WTC11 (cell line): Measurements from ENCODE around the gene TEX19. TPM values are rescaled to one million over a fixed set of nuclear protein-coding genes. Genes with fewer than 3 reads are reported as not detected.

Source experiments
- ATAC-seq: fragments of 200-7000 bp; cut with Tn5 transposase; 2 replicates; pipeline ENCODE4 v1.10.0; 2021; ENCODE audit warnings: mild to moderate bottlenecking, moderate library complexity
- CTCF ChIA-PET: fragments of 300-600 bp; sonication (Branson Sonifier 250); formaldehyde crosslinking; loops from one replicate; lab custom pipeline; 2021; ENCODE audit warnings: antibody characterized with exemption; lab: Charles Lee
- POLR2A ChIA-PET: fragments of 350-600 bp; sonication (Branson Sonifier 250); formaldehyde crosslinking; loops from one replicate; lab custom pipeline; 2021; ENCODE audit warnings: antibody characterized with exemption; lab: Charles Lee
- DNase-seq: peaks from one replicate; pipeline ENCODE4 v3.0.0; 2021; ENCODE audit warnings: low spot score
- H3K27ac Mint-ChIP-seq: 2 replicates; pipeline ENCODE4 v1.8.0; 2021; ENCODE audit warnings: mixed read lengths
- H3K27me3 Mint-ChIP-seq: 2 replicates; pipeline ENCODE4 v1.8.0; 2021; ENCODE audit warnings: low read depth, mild to moderate bottlenecking, moderate library complexity, mixed read lengths
- H3K36me3 Mint-ChIP-seq: 2 replicates; pipeline ENCODE4 v1.8.0; 2021; ENCODE audit warnings: mixed read lengths
- H3K4me1 Mint-ChIP-seq: 2 replicates; pipeline ENCODE4 v1.8.0; 2022; ENCODE audit warnings: mixed read lengths
- H3K4me3 Mint-ChIP-seq: 2 replicates; pipeline ENCODE4 v1.8.0; 2021; ENCODE audit warnings: mild to moderate bottlenecking, moderate library complexity, mixed read lengths
- H3K9me3 Mint-ChIP-seq: 2 replicates; pipeline ENCODE4 v1.8.0; 2021; ENCODE audit warnings: mixed read lengths
- ELF4 ChIP-seq: sonication (generic); formaldehyde crosslinking; IDR thresholded peaks from 2 replicates; pipeline ENCODE4 v1.8.1; 2022; ENCODE audit warnings: low read depth, mild to moderate bottlenecking, moderate library complexity, missing genetic modification reagents
- IRF2 ChIP-seq: sonication (generic); formaldehyde crosslinking; IDR thresholded peaks from 2 replicates; pipeline ENCODE4 v1.8.0; 2022; ENCODE audit warnings: low read depth, missing genetic modification reagents, borderline replicate concordance
- JAZF1 ChIP-seq: fragments of 250-450 bp; sonication (Bioruptor Pico); IDR thresholded peaks from 2 replicates; pipeline ENCODE4 v1.9.0; 2021; ENCODE audit warnings: moderate library complexity, mild to moderate bottlenecking, inconsistent platforms
- MYBL2 ChIP-seq: sonication (generic); formaldehyde crosslinking; IDR thresholded peaks from 2 replicates; pipeline ENCODE4 v1.8.1; 2023; ENCODE audit warnings: mild to moderate bottlenecking, moderate library complexity, missing genetic modification reagents
- NFATC4 ChIP-seq: fragments of 250-450 bp; sonication (Bioruptor Pico); IDR thresholded peaks from 2 replicates; pipeline ENCODE4 v1.9.0; 2021; ENCODE audit warnings: mild to moderate bottlenecking
- NR2C2 ChIP-seq: sonication (generic); formaldehyde crosslinking; IDR thresholded peaks from 2 replicates; pipeline ENCODE4 v1.8.0; 2022; ENCODE audit warnings: mild to moderate bottlenecking, missing genetic modification reagents
- TCF7 ChIP-seq: sonication (generic); formaldehyde crosslinking; IDR thresholded peaks from 2 replicates; pipeline ENCODE4 v1.8.0; 2022; ENCODE audit warnings: mild to moderate bottlenecking, low read depth, missing genetic modification reagents, moderate library complexity
- TEAD1 ChIP-seq: sonication (generic); formaldehyde crosslinking; IDR thresholded peaks from 2 replicates; pipeline ENCODE4 v1.8.0; 2022; ENCODE audit warnings: mild to moderate bottlenecking, missing genetic modification reagents
- ZNF138 ChIP-seq: sonication (generic); formaldehyde crosslinking; conservative IDR thresholded peaks from 2 replicates; pipeline ENCODE4 v1.8.1; 2022; ENCODE audit warnings: mild to moderate bottlenecking, moderate library complexity, missing genetic modification reagents
- ZNF232 ChIP-seq: sonication (generic); formaldehyde crosslinking; IDR thresholded peaks from 2 replicates; pipeline ENCODE4 v1.8.0; 2022; ENCODE audit warnings: mild to moderate bottlenecking, missing genetic modification reagents
- ZNF317 ChIP-seq: sonication (generic); formaldehyde crosslinking; IDR thresholded peaks from 2 replicates; pipeline ENCODE4 v1.8.1; 2023; ENCODE audit warnings: low read depth, mild to moderate bottlenecking, moderate library complexity, missing genetic modification reagents, borderline replicate concordance
- ZNF396 ChIP-seq: fragments of 250-450 bp; sonication (Bioruptor Pico); IDR thresholded peaks from 2 replicates; pipeline ENCODE4 v1.8.0; 2021; ENCODE audit warnings: mild to moderate bottlenecking, moderate library complexity, borderline replicate concordance
- total RNA-seq: library from RNA; stranded (reverse); gene quantifications from 3 replicates; pipeline ENCODE4 v1.2.3, GENCODE V29; 2021
- TF ChIP-seq, protein P1 (sequence below): fragments of 250-450 bp; sonication (Bioruptor Pico); IDR thresholded peaks from 2 replicates; pipeline ENCODE4 v1.8.0; 2021; ENCODE audit warnings: mild to moderate bottlenecking
- TF ChIP-seq, protein P2 (sequence below): sonication (generic); formaldehyde crosslinking; conservative IDR thresholded peaks from 2 replicates; pipeline ENCODE4 v1.8.1; 2023; ENCODE audit warnings: mild to moderate bottlenecking, low read depth, missing genetic modification reagents, moderate library complexity
- TF ChIP-seq, protein P3 (sequence below): fragments of 250-450 bp; sonication (Bioruptor Pico); IDR thresholded peaks from 2 replicates; pipeline ENCODE4 v1.9.0; 2021; ENCODE audit warnings: mild to moderate bottlenecking
- TF ChIP-seq, protein P4 (sequence below): fragments of 250-450 bp; sonication (Bioruptor Pico); IDR thresholded peaks from 2 replicates; pipeline ENCODE4 v1.9.0; 2021; ENCODE audit warnings: moderate library complexity, mild to moderate bottlenecking, inconsistent platforms, borderline replicate concordance
- TF ChIP-seq, protein P5 (sequence below): sonication (generic); formaldehyde crosslinking; IDR thresholded peaks from 2 replicates; pipeline ENCODE4 v1.8.0; 2023; ENCODE audit warnings: missing genetic modification reagents
- TF ChIP-seq, protein P6 (sequence below): sonication (generic); formaldehyde crosslinking; IDR thresholded peaks from 2 replicates; pipeline ENCODE4 v1.8.1; 2023; ENCODE audit warnings: mild to moderate bottlenecking, missing genetic modification reagents
- TF ChIP-seq, protein P7 (sequence below): fragments of 250-450 bp; sonication (Bioruptor Pico); IDR thresholded peaks from 2 replicates; pipeline ENCODE4 v2.1.2; 2022; ENCODE audit warnings: mild to moderate bottlenecking, moderate library complexity

Gene TEX19
- total RNA-seq, 1 experiment from 2014 or later, result 1.4 TPM

DNA sequence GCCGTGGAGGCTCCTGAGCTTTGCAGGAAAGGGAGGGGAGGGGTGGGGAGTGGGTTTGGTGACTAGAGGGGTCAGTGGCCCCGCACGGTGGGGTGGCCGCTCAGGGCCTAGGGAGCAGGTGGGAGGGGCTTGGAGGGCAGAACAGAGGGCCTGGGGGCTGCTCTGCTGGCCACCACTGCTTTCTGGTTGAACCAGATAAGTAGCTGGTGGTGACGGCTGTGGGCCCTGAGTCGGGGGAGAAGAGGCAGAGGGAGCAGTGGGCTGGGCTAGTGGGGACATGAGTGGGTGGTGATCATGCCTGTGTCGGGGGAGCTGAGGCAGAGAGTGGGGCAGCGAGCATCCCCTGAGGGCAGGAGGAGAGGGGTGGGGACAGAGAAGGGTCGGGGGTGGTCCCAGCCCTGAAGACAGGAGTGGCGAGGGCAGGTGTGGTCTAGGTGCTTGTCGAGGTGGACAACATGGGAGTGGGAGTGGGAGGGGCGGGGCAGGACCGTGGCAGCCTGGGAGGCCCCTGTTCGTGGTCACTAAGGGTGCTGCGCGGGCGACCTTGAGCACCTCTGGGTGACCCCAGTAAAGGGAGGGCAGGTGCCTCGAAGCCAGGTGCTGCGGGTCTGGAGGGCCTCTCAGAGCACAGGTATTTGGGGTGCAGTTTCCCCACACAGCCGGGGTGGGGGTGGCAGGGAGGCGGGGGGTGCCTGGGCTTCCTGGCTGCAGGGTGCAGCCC, 35.4 kb upstream of the TEX19 start:
- ATAC-seq, result no peak
- H3K4me3 Mint-ChIP-seq, result no peak overlapping the region
- H3K27me3 Mint-ChIP-seq, result no peaks in the 10 kb centered on the region; the same call in 1 of the 2 replicates
- H3K9me3 Mint-ChIP-seq, result no peaks in the 10 kb centered on the region
- no peak overlapping the region for H3K27ac Mint-ChIP-seq
- H3K36me3 Mint-ChIP-seq, result no peaks in the 10 kb centered on the region
- ChIA-PET POLR2A (no interaction called here), CTCF (interaction anchor here (0.6 to 1.6 kb wide), 3 partner anchors 23 to 198 kb away, joined by 3 to 6 read pairs (median 4); no protein-coding TSS in a partner anchor)
- no peak for DNase-seq
- no peak for TF ChIP-seq ELF4 (CRISPR knock-in tag)
- TF ChIP-seq, all 79 proteins: peak for 0
- peaks cover 7% of the 10 kb centered on the region for H3K4me1 Mint-ChIP-seq

DNA sequence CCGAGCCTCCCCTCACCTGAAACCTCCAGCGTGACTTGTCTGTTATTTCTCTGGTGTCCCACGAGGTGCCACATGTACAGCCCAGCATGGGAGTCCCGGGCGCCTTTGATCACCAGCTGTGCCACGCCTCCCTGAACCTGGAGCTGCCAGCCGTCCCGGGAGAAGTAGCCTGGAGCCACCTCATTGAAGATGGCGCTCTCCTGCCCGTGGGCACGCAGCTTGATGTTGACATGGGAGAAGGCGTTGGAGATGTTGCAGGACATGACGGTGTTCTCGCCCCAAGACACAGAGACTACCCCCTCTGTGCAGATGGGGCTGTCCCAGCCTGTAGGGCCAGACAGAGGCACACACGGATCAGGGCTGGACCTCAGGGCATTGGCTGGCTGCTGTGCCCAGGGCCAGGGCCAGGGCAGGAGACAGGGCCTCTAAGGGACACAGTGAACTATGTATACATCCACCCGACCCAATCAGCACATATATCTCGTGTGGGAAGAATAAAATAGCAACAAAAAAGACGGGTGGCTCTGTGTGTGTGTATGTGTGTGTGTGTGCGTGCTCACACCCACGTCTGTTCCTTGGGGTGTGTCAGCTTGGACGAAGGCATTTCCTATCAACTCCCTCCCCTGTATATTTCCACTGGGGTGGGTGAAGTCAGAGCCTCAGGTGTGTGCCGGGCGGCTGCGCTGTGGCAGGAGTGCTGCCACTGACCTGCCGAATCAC, 34.3 kb upstream of the TEX19 start:
- peaks cover 7% of the 10 kb centered on the region for H3K4me1 Mint-ChIP-seq
- no peaks in the 10 kb centered on the region for H3K36me3 Mint-ChIP-seq
- H3K27ac Mint-ChIP-seq, result no peak overlapping the region
- H3K4me3 Mint-ChIP-seq, result no peak overlapping the region
- H3K27me3 Mint-ChIP-seq, result no peaks in the 10 kb centered on the region; the same call in 1 of the 2 replicates
- ChIA-PET POLR2A (no interaction called here), CTCF (interaction anchor here (1.0 to 1.9 kb wide), 4 partner anchors 24 to 119 kb away, joined by 3 to 5 read pairs (median 4); no protein-coding TSS in a partner anchor)
- no peaks in the 10 kb centered on the region for H3K9me3 Mint-ChIP-seq
- DNase-seq (no peak), ATAC-seq (no peak)
- TF ChIP-seq JAZF1 (CRISPR knock-in tag), result no peak
- no peak for TF ChIP-seq ZNF396 (CRISPR knock-in tag)
- TF ChIP-seq TEAD1 (CRISPR knock-in tag), result no peak
- TF ChIP-seq, protein P1, sequence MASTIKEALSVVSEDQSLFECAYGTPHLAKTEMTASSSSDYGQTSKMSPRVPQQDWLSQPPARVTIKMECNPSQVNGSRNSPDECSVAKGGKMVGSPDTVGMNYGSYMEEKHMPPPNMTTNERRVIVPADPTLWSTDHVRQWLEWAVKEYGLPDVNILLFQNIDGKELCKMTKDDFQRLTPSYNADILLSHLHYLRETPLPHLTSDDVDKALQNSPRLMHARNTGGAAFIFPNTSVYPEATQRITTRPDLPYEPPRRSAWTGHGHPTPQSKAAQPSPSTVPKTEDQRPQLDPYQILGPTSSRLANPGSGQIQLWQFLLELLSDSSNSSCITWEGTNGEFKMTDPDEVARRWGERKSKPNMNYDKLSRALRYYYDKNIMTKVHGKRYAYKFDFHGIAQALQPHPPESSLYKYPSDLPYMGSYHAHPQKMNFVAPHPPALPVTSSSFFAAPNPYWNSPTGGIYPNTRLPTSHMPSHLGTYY, result no peak
- TF ChIP-seq, protein P2, sequence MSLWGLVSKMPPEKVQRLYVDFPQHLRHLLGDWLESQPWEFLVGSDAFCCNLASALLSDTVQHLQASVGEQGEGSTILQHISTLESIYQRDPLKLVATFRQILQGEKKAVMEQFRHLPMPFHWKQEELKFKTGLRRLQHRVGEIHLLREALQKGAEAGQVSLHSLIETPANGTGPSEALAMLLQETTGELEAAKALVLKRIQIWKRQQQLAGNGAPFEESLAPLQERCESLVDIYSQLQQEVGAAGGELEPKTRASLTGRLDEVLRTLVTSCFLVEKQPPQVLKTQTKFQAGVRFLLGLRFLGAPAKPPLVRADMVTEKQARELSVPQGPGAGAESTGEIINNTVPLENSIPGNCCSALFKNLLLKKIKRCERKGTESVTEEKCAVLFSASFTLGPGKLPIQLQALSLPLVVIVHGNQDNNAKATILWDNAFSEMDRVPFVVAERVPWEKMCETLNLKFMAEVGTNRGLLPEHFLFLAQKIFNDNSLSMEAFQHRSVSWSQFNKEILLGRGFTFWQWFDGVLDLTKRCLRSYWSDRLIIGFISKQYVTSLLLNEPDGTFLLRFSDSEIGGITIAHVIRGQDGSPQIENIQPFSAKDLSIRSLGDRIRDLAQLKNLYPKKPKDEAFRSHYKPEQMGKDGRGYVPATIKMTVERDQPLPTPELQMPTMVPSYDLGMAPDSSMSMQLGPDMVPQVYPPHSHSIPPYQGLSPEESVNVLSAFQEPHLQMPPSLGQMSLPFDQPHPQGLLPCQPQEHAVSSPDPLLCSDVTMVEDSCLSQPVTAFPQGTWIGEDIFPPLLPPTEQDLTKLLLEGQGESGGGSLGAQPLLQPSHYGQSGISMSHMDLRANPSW (CRISPR knock-in tag), result no peak
- TF ChIP-seq, protein P3, sequence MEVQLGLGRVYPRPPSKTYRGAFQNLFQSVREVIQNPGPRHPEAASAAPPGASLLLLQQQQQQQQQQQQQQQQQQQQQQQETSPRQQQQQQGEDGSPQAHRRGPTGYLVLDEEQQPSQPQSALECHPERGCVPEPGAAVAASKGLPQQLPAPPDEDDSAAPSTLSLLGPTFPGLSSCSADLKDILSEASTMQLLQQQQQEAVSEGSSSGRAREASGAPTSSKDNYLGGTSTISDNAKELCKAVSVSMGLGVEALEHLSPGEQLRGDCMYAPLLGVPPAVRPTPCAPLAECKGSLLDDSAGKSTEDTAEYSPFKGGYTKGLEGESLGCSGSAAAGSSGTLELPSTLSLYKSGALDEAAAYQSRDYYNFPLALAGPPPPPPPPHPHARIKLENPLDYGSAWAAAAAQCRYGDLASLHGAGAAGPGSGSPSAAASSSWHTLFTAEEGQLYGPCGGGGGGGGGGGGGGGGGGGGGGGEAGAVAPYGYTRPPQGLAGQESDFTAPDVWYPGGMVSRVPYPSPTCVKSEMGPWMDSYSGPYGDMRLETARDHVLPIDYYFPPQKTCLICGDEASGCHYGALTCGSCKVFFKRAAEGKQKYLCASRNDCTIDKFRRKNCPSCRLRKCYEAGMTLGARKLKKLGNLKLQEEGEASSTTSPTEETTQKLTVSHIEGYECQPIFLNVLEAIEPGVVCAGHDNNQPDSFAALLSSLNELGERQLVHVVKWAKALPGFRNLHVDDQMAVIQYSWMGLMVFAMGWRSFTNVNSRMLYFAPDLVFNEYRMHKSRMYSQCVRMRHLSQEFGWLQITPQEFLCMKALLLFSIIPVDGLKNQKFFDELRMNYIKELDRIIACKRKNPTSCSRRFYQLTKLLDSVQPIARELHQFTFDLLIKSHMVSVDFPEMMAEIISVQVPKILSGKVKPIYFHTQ (CRISPR knock-in tag), result no peak
- no peak for TF ChIP-seq ZNF317 (CRISPR knock-in tag)
- TF ChIP-seq, protein P4, sequence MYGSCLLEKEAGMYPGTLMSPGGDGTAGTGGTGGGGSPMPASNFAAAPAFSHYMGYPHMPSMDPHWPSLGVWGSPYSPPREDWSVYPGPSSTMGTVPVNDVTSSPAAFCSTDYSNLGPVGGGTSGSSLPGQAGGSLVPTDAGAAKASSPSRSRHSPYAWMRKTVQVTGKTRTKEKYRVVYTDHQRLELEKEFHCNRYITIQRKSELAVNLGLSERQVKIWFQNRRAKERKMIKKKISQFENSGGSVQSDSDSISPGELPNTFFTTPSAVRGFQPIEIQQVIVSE (CRISPR knock-in tag), result no peak
- TF ChIP-seq NFATC4, result no peak
- TF ChIP-seq NR2C2 (CRISPR knock-in tag), result no peak
- no peak for TF ChIP-seq TCF7 (CRISPR knock-in tag)
- TF ChIP-seq IRF2, result no peak
- TF ChIP-seq ZNF232 (CRISPR knock-in tag), result no peak
- TF ChIP-seq, protein P5, sequence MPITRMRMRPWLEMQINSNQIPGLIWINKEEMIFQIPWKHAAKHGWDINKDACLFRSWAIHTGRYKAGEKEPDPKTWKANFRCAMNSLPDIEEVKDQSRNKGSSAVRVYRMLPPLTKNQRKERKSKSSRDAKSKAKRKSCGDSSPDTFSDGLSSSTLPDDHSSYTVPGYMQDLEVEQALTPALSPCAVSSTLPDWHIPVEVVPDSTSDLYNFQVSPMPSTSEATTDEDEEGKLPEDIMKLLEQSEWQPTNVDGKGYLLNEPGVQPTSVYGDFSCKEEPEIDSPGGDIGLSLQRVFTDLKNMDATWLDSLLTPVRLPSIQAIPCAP (CRISPR knock-in tag), result no peak
- TF ChIP-seq, protein P6, sequence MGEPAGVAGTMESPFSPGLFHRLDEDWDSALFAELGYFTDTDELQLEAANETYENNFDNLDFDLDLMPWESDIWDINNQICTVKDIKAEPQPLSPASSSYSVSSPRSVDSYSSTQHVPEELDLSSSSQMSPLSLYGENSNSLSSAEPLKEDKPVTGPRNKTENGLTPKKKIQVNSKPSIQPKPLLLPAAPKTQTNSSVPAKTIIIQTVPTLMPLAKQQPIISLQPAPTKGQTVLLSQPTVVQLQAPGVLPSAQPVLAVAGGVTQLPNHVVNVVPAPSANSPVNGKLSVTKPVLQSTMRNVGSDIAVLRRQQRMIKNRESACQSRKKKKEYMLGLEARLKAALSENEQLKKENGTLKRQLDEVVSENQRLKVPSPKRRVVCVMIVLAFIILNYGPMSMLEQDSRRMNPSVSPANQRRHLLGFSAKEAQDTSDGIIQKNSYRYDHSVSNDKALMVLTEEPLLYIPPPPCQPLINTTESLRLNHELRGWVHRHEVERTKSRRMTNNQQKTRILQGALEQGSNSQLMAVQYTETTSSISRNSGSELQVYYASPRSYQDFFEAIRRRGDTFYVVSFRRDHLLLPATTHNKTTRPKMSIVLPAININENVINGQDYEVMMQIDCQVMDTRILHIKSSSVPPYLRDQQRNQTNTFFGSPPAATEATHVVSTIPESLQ (CRISPR knock-in tag), result no peak
- TF ChIP-seq, protein P7, sequence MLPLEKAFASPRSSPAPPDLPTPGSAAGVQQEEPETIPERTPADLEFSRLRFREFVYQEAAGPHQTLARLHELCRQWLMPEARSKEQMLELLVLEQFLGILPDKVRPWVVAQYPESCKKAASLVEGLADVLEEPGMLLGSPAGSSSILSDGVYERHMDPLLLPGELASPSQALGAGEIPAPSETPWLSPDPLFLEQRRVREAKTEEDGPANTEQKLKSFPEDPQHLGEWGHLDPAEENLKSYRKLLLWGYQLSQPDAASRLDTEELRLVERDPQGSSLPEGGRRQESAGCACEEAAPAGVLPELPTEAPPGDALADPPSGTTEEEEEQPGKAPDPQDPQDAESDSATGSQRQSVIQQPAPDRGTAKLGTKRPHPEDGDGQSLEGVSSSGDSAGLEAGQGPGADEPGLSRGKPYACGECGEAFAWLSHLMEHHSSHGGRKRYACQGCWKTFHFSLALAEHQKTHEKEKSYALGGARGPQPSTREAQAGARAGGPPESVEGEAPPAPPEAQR (CRISPR knock-in tag), result no peak
- no peak for TF ChIP-seq MYBL2 (CRISPR knock-in tag)
- TF ChIP-seq ZNF138 (CRISPR knock-in tag), result no peak
